ENCODE results near the gene SLC16A4.

DNA sequence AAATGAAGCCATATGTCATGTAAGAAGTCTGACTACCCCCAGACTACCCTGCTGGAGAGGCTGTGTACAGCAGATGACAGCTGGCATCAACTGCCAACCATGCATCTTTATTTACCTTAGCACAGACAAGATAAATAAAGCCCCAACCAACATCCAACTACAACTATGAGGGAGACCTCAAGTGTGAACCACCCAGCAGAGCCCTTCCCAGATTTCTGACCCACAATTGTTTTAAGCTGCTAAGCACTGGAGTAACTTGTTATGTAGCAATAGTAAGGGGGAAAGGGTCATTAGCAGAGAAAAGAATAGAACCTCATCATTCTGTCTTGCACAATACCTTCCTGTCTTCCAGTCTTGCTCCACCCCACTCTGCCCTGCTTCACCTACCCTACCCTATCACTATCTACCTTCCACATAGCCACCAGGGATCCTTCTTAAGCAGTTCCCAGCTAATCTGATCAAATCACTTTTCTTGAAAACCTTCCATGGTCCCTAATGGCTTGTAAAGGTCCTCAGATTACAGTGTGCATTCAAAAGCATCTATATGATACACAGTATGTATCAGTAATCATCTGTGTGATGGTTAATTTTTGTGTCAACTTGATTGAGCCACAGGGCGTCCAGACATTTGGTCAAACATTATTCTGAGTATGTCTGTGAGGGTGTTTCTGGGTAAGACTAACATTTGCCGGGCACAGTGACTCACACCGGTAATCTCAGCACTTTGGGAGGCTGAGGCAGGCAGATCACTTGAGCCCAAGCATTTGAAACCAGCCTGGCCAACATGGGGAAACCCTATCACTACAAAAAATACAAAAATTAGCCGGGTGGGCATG is 71.3 kb downstream of the SLC16A4 start:
- TF ChIP-seq GATA2 (IDR thresholded peaks at IDR 0.05; ENCODE audit: low read depth, low read length) = no peak
- no peak for TF ChIP-seq GATA3 (IDR thresholded peaks at IDR 0.05; ENCODE audit: low read depth, low read length)

Data from SH-SY5Y (cell line).